Brain microvascular endothelial cell (primary cell): ENCODE data around the gene MBD3L2B.
"Not testable (repeated sequence)": the region's sequence is repeated elsewhere in the genome, so short reads cannot be mapped to it uniquely, and the experiment has no call there.

ENCODE experiments used
- DNase-seq: peaks from one replicate; pipeline ENCODE4 v3.0.0-alpha.2; 2020
- H3K27ac ChIP-seq: fragments of 250-450 bp; sonication (Bioruptor Pico); 2 replicates; pipeline ENCODE4 v1.5.1; 2020; ENCODE audit warnings: mild to moderate bottlenecking, moderate library complexity
- H3K27me3 ChIP-seq: fragments of 250-450 bp; sonication (Bioruptor Pico); replicated peaks from 2 replicates; pipeline ENCODE4 v1.5.1; 2020; ENCODE audit warnings: mild to moderate bottlenecking
- H3K36me3 ChIP-seq: fragments of 250-450 bp; sonication (Bioruptor Pico); replicated peaks from 2 replicates; pipeline ENCODE4 v1.5.1; 2020; ENCODE audit warnings: mild to moderate bottlenecking
- H3K4me3 ChIP-seq: 2 replicates; pipeline ENCODE4 v1.5.1; 2011; ENCODE audit warnings: low read depth, mild to moderate bottlenecking, control low read depth, low read length, moderate library complexity
- in situ Hi-C: cut with HindIII; loops from 2 replicates; pipeline ENCODE4 v1.10.0; 2017; ENCODE audit warnings: low sequenced_read_pairs, low pct_ligation_motif_present
- TF ChIP-seq, protein P1 (sequence below): IDR thresholded peaks from 2 replicates; pipeline ENCODE4 v1.5.1; 2011; ENCODE audit warnings: low read depth, mild to moderate bottlenecking, moderate library complexity, low read length, control low read depth, inconsistent platforms; ENCODE audit errors: missing control alignments

Gene MBD3L2B

GRCh38 chr19:7063764-7064418 lies 42.7 kb upstream of the MBD3L2B start:
- no peak overlapping the region for H3K27ac ChIP-seq
- no peaks in the 10 kb centered on the region for H3K27me3 ChIP-seq
- DNase-seq, result no peak
- H3K36me3 ChIP-seq, result no peaks in the 10 kb centered on the region
- H3K4me3 ChIP-seq, result no peak overlapping the region
- TF ChIP-seq, protein P1, sequence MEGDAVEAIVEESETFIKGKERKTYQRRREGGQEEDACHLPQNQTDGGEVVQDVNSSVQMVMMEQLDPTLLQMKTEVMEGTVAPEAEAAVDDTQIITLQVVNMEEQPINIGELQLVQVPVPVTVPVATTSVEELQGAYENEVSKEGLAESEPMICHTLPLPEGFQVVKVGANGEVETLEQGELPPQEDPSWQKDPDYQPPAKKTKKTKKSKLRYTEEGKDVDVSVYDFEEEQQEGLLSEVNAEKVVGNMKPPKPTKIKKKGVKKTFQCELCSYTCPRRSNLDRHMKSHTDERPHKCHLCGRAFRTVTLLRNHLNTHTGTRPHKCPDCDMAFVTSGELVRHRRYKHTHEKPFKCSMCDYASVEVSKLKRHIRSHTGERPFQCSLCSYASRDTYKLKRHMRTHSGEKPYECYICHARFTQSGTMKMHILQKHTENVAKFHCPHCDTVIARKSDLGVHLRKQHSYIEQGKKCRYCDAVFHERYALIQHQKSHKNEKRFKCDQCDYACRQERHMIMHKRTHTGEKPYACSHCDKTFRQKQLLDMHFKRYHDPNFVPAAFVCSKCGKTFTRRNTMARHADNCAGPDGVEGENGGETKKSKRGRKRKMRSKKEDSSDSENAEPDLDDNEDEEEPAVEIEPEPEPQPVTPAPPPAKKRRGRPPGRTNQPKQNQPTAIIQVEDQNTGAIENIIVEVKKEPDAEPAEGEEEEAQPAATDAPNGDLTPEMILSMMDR, result no peak
- in situ Hi-C loops, result no loop called here

- H3K27me3 ChIP-seq, result no peaks in the 10 kb centered on the region
- TF ChIP-seq, protein P1, result no peak
- no peak for DNase-seq
- in situ Hi-C loops, result no loop called here
- H3K27ac ChIP-seq, result no peak overlapping the region
- no peak overlapping the region for H3K4me3 ChIP-seq
- no peaks in the 10 kb centered on the region for H3K36me3 ChIP-seq
These were observed 42.1 kb upstream of the MBD3L2B start for GRCh38 chr19:7063339-7063738.

DNA sequence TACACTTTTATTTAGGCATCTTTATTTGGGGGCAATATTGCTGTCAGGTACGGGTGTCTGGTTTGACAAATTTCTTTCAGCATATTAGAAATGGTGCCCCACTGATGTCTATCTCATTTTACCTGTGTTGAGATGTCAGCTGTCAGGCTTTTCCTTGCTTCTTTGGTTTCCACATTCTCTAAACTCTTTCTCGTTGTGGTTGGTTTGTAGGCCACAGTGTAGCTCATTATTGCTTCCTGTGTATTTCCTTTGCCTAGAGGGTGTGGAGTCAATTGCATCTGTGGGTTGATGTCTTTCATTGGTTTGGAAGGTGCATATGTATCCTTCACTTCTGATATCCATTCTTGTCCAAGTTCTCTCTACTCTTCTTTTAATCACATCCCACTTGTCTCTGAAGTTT lies 38.7 kb upstream of the MBD3L2B start:
- H3K27me3 ChIP-seq, DNase-seq, in situ Hi-C loops: not testable (repeated sequence)

DNA sequence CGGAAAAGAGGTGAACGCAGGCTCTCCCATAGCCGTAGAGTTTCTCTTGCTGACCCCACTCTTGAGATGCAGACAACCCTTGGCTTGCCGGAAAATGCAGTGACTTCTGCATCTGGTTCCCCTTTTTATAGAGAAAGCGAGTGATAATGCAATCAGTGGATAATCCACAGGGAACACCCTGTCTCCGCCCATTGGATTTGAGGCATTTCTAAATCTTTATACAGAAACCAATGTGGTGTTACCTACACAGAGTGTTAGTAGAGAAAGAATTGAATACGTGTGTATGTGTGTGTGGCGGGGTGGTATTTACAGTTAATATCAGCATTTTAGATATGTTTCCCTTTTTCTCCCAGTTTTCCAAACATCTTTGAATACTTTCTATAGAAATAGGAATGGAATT lies 37.3 kb upstream of the MBD3L2B start, which contains the start of gene MBD3L3:
TSS of gene MBD3L3 (minus strand) at position 101 of the 400 bp plus-strand sequence. CDS start at position 30, 71 bp downstream.
- DNase-seq, H3K36me3 ChIP-seq, H3K4me3 ChIP-seq, H3K27me3 ChIP-seq, H3K27ac ChIP-seq, in situ Hi-C loops: not testable (repeated sequence)

More for the DNA sequence above, 38.7 kb upstream of the MBD3L2B start:
- H3K27ac ChIP-seq, H3K4me3 ChIP-seq, H3K36me3 ChIP-seq: not testable (repeated sequence)

DNA sequence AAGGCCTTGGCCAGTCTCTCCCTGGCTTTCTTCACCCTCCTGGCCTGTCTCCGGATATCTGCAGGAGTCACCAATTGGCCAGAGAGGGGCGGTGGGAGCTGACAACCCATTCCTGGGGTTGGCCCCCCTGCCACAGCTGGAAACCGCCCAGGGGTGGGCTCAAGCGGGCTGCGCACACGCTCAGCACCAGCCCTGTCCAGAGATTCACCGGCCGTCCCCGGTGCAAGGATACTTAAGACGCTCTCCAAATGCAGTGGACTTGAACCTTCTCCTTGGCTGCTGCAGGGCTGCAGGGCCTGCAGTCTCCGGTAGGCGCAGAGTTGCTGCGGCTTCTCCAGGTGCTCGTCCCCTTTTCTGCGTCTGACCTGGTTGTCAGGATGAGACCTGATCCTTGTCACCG lies 35.1 kb upstream of the MBD3L2B start:
- H3K27ac ChIP-seq, H3K36me3 ChIP-seq, DNase-seq, H3K27me3 ChIP-seq, H3K4me3 ChIP-seq, in situ Hi-C loops: not testable (repeated sequence)

DNA sequence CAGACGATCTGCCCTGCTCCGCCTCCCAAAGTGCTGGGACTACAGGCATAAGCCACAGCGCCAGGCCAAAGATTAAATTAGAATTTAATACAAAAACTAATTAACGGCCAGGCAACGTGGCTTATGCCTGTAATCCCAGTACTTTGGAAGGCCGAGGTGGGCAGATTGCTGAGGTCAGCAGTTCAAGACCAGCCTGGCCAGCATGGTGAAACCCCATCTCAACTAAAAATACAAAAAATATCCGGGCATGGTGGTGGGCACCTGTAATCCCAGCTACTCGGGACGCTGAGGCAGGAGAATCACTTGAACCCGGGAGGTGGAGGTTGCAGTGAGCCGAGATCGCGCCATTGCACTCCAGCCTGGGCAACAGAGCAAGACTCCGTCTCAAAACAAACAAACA lies 34.4 kb upstream of the MBD3L2B start:
- DNase-seq, H3K27me3 ChIP-seq, H3K36me3 ChIP-seq, H3K4me3 ChIP-seq, in situ Hi-C loops, H3K27ac ChIP-seq: not testable (repeated sequence)

- H3K27me3 ChIP-seq, H3K4me3 ChIP-seq, in situ Hi-C loops, H3K27ac ChIP-seq, H3K36me3 ChIP-seq, DNase-seq: not testable (repeated sequence)
These were observed 33.6 kb upstream of the MBD3L2B start for GRCh38 chr19:7054635-7055368.

DNA sequence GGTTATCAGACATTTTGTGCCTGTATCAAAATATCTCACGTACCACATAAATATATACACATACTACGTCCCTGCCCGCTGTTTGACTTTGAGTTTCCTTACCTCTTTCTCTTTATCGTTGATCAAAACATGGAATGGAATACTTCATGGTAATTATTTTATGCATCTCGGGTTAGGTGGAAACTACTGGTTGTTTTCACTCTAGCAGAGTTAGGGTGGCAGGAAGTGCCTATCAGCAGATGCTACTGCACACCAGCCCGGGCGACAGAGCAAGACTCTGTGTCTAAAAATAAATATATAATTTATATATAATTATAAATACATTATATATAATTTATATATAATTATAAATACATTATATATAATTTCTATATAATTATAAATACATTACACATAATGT lies 31.7 kb upstream of the MBD3L2B start:
- in situ Hi-C loops, H3K27ac ChIP-seq, H3K4me3 ChIP-seq, H3K36me3 ChIP-seq, H3K27me3 ChIP-seq, DNase-seq: not testable (repeated sequence)

GRCh38 chr19:7051421-7051820 lies 30.2 kb upstream of the MBD3L2B start:
- DNase-seq, H3K27me3 ChIP-seq, H3K27ac ChIP-seq, in situ Hi-C loops, H3K4me3 ChIP-seq, H3K36me3 ChIP-seq: not testable (repeated sequence)

DNA sequence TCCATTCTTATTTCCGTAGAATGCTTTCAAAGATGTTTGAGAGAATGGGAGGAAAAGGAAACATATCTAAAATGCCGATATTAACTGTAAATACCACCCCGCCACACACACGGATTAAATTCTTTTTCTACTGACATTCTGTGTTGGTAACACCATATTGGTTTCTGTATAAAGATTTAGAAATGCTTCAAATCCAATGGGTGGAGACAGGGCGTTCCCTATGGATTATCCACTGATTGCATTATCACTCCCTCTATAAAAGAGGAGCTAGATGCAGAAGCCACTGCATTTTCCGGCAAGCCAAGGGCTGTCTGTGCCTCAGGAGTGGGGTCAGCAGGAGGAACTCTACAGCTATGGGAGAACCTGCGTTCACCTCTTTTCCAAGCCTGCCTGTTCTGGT lies 27.8 kb upstream of the MBD3L2B start, which contains the start of gene MBD3L2:
TSS of gene MBD3L2 (plus strand) at position 301 of the 400 bp plus-strand sequence. CDS start at position 354, 53 bp downstream.
- in situ Hi-C loops, H3K27ac ChIP-seq, H3K36me3 ChIP-seq: not testable (repeated sequence)

DNA sequence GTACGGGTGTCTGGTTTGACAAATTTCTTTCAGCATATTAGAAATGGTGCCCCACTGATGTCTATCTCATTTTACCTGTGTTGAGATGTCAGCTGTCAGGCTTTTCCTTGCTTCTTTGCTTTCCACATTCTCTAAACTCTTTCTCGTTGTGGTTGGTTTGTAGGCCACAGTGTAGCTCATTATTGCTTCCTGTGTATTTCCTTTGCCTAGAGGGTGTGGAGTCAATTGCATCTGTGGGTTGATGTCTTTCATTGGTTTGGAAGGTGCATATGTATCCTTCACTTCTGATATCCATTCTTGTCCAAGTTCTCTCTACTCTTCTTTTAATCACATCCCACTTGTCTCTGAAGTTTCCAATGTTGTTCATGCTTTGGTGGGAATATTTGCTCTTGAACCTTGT lies 20.3 kb upstream of the MBD3L2B start:
- in situ Hi-C loops, H3K4me3 ChIP-seq, H3K27ac ChIP-seq, DNase-seq, H3K27me3 ChIP-seq, H3K36me3 ChIP-seq: not testable (repeated sequence)

More for the DNA sequence above, 27.8 kb upstream of the MBD3L2B start, which contains the start of gene MBD3L2:
- DNase-seq, H3K27me3 ChIP-seq, H3K4me3 ChIP-seq: not testable (repeated sequence)

- H3K27ac ChIP-seq, DNase-seq, H3K36me3 ChIP-seq, H3K4me3 ChIP-seq, in situ Hi-C loops, H3K27me3 ChIP-seq: not testable (repeated sequence)
These were observed 18.8 kb upstream of the MBD3L2B start, which contains the start of gene MBD3L4 for GRCh38 chr19:7040079-7040478. Gene MBD3L4, minus strand, starts transcription at chr19:7040179. Its CDS starts 35 bp downstream, at chr19:7040144.
